ENCODE data around the gene LRRC37A3. TPM values are rescaled to one million over a fixed set of nuclear protein-coding genes. Genes with fewer than 3 reads are reported as not detected.
"Not testable (repeated sequence)": the region's sequence is repeated elsewhere in the genome, so short reads cannot be mapped to it uniquely, and the experiment has no call there.

Gene LRRC37A3
- total RNA-seq, 1 experiment from 2014 or later, result 34.1 TPM

DNA sequence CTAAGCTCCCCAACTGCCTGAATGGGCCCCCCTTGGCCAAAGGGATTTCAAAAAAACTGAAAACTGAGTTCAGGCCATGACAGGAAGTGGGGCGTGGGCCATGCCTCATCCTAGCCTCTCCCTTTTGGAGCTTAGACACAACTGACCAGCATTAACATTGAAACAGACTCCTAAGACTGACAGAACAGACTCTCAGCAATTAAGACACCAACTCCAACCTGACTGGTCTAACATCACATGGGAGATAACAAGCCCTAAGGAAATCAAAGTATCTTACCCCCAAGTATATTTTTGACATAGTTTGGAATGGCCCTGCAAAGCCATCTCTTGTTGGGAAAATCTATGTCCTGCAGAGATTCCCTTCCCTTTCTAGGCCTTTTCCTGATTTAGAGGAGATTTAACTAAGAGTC, 88.6 kb downstream of the LRRC37A3 start:
- DNase-seq; H3K9me3 Mint-ChIP-seq (ENCODE audit: low read depth, unreplicated experiment); H3K4me1 Mint-ChIP-seq (ENCODE audit: low read depth, unreplicated experiment); H3K27ac Mint-ChIP-seq (ENCODE audit: unreplicated experiment); H3K36me3 Mint-ChIP-seq (ENCODE audit: insufficient read depth, unreplicated experiment); H3K27me3 Mint-ChIP-seq (ENCODE audit: unreplicated experiment); H3K4me3 Mint-ChIP-seq (ENCODE audit: low read depth, unreplicated experiment); CTCF ChIA-PET; BruUV-seq (replicated peaks); intact Hi-C loops (cut with micrococcal nuclease; ENCODE audit: unreplicated experiment): not testable (repeated sequence)

GRCh38 chr17:64829824-64830630, 89.3 kb downstream of the LRRC37A3 start:
- DNase-seq; H3K27me3 Mint-ChIP-seq (ENCODE audit: unreplicated experiment); CTCF ChIA-PET; intact Hi-C loops (cut with micrococcal nuclease; ENCODE audit: unreplicated experiment); H3K4me1 Mint-ChIP-seq (ENCODE audit: low read depth, unreplicated experiment); H3K9me3 Mint-ChIP-seq (ENCODE audit: low read depth, unreplicated experiment); H3K4me3 Mint-ChIP-seq (ENCODE audit: low read depth, unreplicated experiment); H3K27ac Mint-ChIP-seq (ENCODE audit: unreplicated experiment); BruUV-seq (replicated peaks); H3K36me3 Mint-ChIP-seq (ENCODE audit: insufficient read depth, unreplicated experiment): not testable (repeated sequence)

DNA sequence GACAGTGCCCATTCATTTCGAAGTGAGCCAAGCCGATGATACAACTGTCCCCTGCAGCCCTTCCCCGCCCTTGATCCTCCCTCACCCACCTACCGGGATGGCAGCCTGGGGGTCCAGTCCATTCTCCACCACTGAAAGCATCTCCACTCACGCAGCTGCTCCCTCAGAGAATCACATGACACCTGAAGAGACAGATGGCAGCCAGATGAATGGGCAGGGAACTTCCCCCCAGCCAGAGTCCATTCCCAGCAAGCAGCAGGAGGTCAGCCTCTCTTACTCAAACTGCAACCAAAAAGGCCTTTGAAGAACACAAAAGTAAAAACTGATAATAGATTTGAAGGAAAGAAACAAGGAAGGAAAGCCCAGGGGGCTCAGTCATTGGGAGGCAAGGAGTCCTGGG, 90.2 kb downstream of the LRRC37A3 start:
- intact Hi-C loops (cut with micrococcal nuclease; ENCODE audit: unreplicated experiment); H3K27ac Mint-ChIP-seq (ENCODE audit: unreplicated experiment); BruUV-seq (replicated peaks); H3K27me3 Mint-ChIP-seq (ENCODE audit: unreplicated experiment); DNase-seq; CTCF ChIA-PET; H3K36me3 Mint-ChIP-seq (ENCODE audit: insufficient read depth, unreplicated experiment); H3K9me3 Mint-ChIP-seq (ENCODE audit: low read depth, unreplicated experiment); H3K4me3 Mint-ChIP-seq (ENCODE audit: low read depth, unreplicated experiment); H3K4me1 Mint-ChIP-seq (ENCODE audit: low read depth, unreplicated experiment): not testable (repeated sequence)

DNA sequence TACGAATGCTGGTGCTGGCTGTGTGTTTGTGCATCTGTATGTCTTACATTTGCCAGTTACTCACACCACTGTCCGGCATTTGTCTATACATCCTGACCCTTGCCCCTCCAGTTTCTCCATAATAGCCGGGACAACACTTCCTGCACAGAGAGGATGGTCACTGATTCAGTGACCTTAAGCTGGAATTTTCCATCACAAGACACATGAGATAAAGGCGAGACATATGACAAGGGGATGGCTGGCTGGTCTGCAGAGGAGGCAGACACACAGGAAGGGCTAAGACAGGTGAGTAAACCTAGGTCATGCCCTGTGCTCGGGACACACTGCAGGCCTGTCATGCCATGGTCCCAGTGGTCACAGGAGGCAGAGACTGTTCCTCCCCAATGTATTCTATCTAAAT, 100.4 kb downstream of the LRRC37A3 start:
- H3K4me3 Mint-ChIP-seq (ENCODE audit: low read depth, unreplicated experiment); H3K27me3 Mint-ChIP-seq (ENCODE audit: unreplicated experiment); DNase-seq; intact Hi-C loops (cut with micrococcal nuclease; ENCODE audit: unreplicated experiment); CTCF ChIA-PET; H3K9me3 Mint-ChIP-seq (ENCODE audit: low read depth, unreplicated experiment); BruUV-seq (replicated peaks); H3K27ac Mint-ChIP-seq (ENCODE audit: unreplicated experiment); H3K4me1 Mint-ChIP-seq (ENCODE audit: low read depth, unreplicated experiment): not testable (repeated sequence)
- peaks cover 30% of the 10 kb centered on the region for H3K36me3 Mint-ChIP-seq (ENCODE audit: insufficient read depth, unreplicated experiment)

GRCh38 chr17:64815833-64816198, 103.5 kb downstream of the LRRC37A3 start:
- H3K9me3 Mint-ChIP-seq (ENCODE audit: low read depth, unreplicated experiment); BruUV-seq (replicated peaks); CTCF ChIA-PET; DNase-seq; H3K4me1 Mint-ChIP-seq (ENCODE audit: low read depth, unreplicated experiment); H3K27me3 Mint-ChIP-seq (ENCODE audit: unreplicated experiment); intact Hi-C loops (cut with micrococcal nuclease; ENCODE audit: unreplicated experiment); H3K4me3 Mint-ChIP-seq (ENCODE audit: low read depth, unreplicated experiment): not testable (repeated sequence)
- Mint-ChIP-seq H3K36me3 (ENCODE audit: insufficient read depth, unreplicated experiment) (peaks cover 18% of the 10 kb centered on the region), H3K27ac (ENCODE audit: unreplicated experiment) (peak overlapping the region; percentile 70)

- H3K27ac Mint-ChIP-seq (ENCODE audit: unreplicated experiment), result peak overlapping the region; percentile 70
- intact Hi-C loops (cut with micrococcal nuclease; ENCODE audit: unreplicated experiment); CTCF ChIA-PET; BruUV-seq (replicated peaks); H3K27me3 Mint-ChIP-seq (ENCODE audit: unreplicated experiment); H3K4me1 Mint-ChIP-seq (ENCODE audit: low read depth, unreplicated experiment); H3K9me3 Mint-ChIP-seq (ENCODE audit: low read depth, unreplicated experiment): not testable (repeated sequence)
- peaks cover 15% of the 10 kb centered on the region for H3K36me3 Mint-ChIP-seq (ENCODE audit: insufficient read depth, unreplicated experiment)
- H3K4me3 Mint-ChIP-seq (ENCODE audit: low read depth, unreplicated experiment), result peak overlapping the region; percentile 57
- peak; percentile 76 for DNase-seq
Measured at GRCh38 chr17:64814993-64815832, 104.1 kb downstream of the LRRC37A3 start.

DNA sequence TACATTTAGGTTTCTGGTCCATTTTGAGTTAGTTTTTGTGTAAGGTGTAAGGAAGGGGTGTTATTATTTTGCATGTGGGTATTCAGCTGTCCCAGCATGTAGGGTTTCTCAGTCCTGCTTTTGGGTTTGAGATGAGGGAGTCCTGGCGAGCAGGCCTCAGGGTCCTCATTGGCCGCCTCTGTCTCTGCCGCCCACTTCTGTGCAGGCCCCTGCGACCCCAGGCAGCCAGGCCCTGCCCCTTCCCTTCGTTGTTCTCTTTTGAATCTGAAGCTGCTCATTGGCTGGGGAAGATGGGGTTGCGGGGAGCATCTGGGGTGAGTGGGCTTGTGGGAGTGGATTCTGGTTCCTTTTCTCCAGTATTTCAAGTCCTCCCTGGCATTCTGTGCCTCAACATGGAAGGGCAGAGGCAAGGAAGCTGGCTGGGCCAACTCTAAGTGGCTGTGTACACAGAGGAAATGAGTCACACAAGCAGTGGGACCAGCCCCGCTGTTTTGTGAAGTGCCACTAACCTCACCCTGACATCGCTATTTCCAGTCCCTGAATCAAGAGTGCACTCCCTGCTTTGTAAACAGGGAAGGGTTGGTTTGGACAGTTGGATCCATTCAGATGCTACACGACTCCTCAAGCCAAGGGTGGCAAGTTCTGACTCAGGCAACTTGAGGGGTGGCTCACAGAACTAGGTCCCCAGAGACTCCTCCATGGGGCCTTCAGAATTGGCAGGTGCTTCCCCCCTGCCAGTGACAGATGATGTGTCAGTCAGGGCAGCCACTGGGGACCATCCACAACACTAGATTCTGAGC, 110.9 kb downstream of the LRRC37A3 start:
- H3K27me3 Mint-ChIP-seq (ENCODE audit: unreplicated experiment); H3K4me1 Mint-ChIP-seq (ENCODE audit: low read depth, unreplicated experiment); BruUV-seq (replicated peaks); CTCF ChIA-PET; intact Hi-C loops (cut with micrococcal nuclease; ENCODE audit: unreplicated experiment); H3K9me3 Mint-ChIP-seq (ENCODE audit: low read depth, unreplicated experiment); H3K4me3 Mint-ChIP-seq (ENCODE audit: low read depth, unreplicated experiment): not testable (repeated sequence)
- Mint-ChIP-seq H3K36me3 (ENCODE audit: insufficient read depth, unreplicated experiment) (peaks cover 12% of the 10 kb centered on the region), H3K27ac (ENCODE audit: unreplicated experiment) (peak overlapping the region; percentile 63)
- DNase-seq, result peak; percentile 76

Other genes with a start within 250 kb of the LRRC37A3 start
- 15.7 and 18.2 TPM in 2 replicates for gene GNA13, start 137.3 kb upstream of the LRRC37A3 start, total RNA-seq (2022)
- 0.49 and 0.54 TPM in 2 replicates for gene RGS9, start 217.9 kb upstream of the LRRC37A3 start, total RNA-seq (2022)